ENCODE data around the gene FOXP1.

The FOXP1 gene

DNA sequence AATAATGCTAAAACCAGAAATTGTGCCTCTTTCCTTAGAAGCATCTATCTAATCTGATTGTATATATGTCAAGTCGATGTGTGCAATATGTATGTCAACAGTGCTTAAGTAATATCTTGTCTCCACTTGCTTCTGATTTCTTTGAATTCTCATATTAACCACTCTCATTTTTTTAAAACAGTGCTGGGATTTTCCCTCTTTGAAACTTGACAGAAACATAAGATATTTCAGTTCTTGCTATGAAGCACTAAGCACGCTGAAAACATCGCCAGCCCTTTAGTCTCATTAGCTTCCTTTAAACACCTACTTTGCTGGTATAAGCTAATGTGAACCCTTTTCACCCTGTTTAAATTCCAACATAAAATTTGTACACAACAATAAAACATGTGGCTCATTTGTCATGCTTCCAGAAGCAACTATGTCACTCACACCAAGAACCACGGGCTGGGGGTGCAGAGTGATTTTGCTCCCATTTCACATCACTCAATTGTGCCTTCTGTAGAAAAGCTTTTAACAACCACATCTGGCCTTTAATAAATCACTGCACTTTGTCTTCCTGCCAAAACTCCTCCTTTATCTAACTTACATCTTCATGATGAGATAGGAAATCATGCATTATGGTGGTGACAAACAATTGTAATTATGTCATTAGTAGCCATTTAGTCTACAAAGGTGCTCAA, 185.2 kb downstream of the FOXP1 start:
- DNase-seq (ENCODE audit: low spot score), result no peak

DNA sequence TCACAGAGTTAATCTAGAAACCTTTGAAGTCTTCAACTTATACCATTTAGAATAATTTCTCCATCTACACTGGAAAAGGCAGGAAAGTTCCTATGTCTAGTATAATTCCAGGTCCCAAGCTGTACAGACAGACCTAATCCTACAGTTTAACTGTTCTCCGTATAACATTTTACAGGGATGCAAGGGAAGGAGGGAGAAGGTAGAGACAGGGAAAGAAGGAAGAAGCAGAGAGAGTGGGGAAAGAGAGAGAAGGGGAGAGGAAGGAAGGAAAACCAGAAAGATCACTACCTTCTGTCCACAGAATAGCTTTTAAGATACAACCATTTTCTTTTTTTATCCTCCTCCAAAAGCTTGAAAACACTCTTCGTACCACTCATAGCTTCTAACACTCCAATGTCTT, 185.8 kb downstream of the FOXP1 start:
- DNase-seq (ENCODE audit: low spot score), result no peak

- no peak for DNase-seq (ENCODE audit: low spot score)
Observed at GRCh38 chr3:71397046-71397445, 186.5 kb downstream of the FOXP1 start.

- no peak for DNase-seq (ENCODE audit: low spot score)
Observed at GRCh38 chr3:71395927-71396695, 187.4 kb downstream of the FOXP1 start.

DNA sequence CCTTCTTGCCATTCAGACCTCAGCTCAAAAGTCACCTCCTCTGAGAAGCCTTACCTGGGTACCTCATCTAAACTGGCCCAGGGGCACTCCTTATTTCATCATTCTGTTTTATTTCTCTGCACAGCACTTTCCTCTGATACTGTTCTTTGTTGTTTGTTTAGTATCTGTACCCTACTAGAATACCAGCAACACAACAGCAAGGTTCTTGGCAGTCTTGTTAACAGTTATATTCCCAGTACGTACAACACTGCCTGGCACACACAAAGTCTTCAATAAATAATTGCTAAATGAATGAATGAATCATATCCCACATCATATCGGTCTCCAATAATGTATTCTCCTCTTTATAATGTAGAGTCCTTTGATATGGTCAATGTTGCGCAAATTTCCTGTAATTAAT, 188.1 kb downstream of the FOXP1 start:
- DNase-seq (ENCODE audit: low spot score), result no peak

GRCh38 chr3:71393745-71394144, 189.8 kb downstream of the FOXP1 start:
- DNase-seq (ENCODE audit: low spot score), result no peak

GRCh38 chr3:71393093-71393492, 190.4 kb downstream of the FOXP1 start:
- no peak for DNase-seq (ENCODE audit: low spot score)

GRCh38 chr3:71392251-71392650, 191.3 kb downstream of the FOXP1 start:
- DNase-seq (ENCODE audit: low spot score), result no peak

GRCh38 chr3:71391361-71391760, 192.2 kb downstream of the FOXP1 start:
- DNase-seq (ENCODE audit: low spot score), result no peak

DNA sequence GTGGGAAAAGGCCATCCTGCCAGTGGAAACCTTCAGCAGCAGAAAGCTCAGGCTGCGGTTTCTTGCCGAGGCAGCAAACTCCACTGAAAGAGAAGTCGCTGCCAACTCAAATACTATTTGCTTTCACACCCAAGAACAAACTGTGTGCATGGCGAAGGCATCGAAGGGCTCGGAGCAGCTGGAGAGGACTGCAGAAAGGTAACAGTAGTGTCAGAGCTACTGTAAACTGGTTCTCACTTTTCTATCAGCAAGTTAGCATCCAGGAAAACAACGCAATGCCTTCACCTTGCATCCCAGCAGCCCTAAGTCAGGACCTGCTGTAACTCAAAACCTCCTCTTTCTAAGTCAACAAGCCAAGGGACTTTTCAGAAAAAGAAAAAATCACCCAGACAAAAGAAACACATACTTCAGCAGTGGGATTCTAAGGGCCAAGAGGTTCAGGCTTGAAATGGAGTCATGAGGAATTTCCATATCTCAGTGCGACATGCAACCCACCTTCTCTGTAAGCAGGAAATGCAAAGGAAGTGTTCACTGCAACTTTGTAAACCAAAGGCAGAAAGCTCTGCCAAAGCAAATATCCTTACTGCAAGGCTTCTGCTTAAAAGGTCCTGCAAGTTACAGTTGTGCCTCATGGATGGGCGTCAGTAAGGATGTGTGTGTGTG, 193.5 kb downstream of the FOXP1 start:
- no peak for DNase-seq (ENCODE audit: low spot score)

DNA sequence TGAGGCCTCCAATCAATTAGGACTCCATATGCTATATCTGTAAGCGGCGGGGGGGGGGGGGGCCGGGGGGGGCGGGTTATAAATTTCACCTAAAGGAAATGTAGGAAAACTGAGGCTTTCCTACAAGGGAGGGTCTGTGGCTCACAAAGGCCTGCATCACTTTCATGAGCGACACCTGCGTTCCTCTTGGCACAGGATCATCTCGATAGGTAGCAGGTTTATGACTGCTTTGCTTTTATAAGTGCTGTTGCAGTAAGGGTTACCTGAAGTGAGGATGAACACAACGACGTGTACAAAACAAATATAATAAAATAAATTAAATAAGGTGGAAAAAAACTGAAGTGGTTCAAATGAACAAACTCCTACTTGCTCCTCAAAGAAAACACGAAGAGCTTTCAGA, 194.3 kb downstream of the FOXP1 start:
- DNase-seq (ENCODE audit: low spot score), result no peak

- no peak for DNase-seq (ENCODE audit: low spot score)
Observed at GRCh38 chr3:71388535-71389120, 194.9 kb downstream of the FOXP1 start.

DNA sequence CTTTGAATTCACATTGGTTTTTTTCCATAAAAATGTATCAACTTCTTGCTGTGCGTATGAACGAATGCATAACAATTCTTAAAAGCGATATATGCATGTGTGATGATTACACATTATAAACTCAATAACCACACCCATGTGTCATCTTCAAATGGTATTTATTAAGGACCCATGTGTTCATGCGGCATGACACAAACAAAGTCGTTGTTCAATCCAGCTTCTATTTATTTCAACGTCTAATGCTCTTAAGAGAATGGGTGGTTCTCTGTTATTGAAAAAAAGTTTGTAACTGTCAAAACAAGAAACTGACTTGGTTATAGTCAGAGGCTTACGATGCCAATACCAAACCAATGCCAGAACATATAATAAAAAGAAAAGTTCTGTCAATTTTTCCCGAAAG, 195.9 kb downstream of the FOXP1 start:
- no peak for DNase-seq (ENCODE audit: low spot score)

DNA sequence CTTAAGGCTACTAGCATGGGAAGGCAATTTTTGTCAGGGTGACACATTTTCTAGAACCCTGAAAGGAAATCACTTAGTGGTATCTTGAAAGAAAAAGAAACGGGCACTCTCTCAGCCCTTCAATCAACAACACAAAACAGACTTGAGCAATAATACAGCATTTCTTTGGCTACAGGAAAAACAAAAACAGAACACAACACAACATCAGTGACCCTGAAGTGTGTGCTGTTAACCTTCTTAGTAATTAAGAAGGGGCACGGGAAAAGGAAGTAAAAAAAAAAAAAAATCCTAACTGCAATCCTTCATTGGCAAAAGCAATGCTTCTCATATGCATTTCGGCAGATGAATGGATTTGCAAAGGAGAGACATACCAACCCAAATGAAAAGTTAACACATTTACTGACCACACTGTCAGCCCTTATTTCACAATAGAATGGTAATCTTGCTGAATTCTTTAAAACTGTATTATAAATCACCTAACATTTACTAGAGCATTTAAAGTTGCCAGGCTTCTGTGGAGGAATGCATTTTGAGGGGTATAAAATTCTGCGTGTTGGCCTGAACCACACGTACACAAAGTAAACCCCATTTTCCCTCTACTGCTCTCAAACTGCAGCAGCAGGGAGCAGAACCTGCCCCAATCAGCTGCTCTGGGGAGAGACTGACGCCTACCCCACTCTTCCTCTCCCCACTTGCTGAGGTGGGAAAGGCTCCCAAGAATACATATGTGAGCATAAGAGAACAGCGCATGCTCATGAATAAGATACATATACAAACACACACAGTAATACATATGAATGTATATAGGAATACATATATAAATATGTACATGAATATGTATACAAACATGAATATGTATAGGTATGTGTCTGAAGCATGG, 198.5 kb downstream of the FOXP1 start:
- no peak for DNase-seq (ENCODE audit: low spot score)

- DNase-seq (ENCODE audit: low spot score), result no peak
Observed at GRCh38 chr3:71384388-71384787, 199.1 kb downstream of the FOXP1 start.

GRCh38 chr3:71380096-71380495, 203.4 kb downstream of the FOXP1 start:
- DNase-seq (ENCODE audit: low spot score), result no peak

DNA sequence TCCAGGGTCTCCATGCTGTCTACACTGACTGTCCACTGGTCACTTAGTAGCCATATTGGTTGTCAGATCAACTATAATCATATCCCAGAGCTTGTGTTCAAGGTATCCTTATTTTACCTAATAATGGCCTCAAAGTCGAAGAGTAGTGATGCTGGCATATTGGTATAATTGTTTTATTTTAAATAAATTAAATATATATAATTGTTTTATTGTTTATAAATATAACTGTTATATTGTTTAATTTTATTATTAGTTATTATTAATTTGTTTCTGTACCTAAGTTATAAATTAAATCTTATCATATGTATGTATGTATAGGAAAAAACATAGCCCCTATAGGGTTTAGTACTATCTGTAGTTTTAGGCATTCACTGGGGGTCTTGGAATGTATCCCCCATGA, 205.0 kb downstream of the FOXP1 start:
- no peak for DNase-seq (ENCODE audit: low spot score)

DNA sequence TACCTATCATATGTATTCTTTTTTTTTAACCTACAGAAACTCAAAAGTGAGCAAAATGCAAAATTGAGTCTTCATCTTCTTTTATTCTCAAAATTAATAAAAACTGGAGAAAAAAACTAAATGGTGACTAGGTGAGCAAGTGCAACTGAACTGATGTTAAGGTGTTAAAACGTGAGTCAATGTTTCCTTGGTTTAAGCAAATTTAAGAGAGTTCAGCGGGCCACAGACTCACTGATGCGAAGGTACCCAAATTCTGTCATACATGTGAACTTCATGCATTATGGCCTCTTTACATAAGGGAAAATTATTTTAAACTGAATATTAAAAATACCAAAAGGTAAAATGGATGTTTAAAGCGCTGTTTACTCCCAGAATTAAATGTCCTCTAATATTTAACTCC, 206.6 kb downstream of the FOXP1 start:
- DNase-seq (ENCODE audit: low spot score), result no peak

DNA sequence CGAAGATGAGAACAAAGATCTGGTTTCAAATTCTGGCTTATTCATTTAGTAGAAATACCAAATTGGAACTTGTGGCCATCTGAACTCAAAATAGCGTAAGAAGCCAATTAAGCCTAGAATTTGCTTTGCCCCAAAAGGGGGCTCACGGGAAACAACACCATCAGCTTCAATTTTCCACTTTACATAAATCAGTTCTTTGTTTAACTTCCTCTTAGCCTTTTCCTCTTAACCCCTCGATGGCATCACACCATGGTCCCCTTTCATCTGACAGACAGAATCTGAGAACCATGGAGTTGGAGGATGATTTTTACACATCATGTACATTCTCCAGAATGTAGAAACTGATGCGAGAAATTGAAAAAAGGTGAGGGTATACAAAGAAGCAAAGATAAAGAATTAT, 207.0 kb downstream of the FOXP1 start:
- DNase-seq (ENCODE audit: low spot score), result no peak

DNA sequence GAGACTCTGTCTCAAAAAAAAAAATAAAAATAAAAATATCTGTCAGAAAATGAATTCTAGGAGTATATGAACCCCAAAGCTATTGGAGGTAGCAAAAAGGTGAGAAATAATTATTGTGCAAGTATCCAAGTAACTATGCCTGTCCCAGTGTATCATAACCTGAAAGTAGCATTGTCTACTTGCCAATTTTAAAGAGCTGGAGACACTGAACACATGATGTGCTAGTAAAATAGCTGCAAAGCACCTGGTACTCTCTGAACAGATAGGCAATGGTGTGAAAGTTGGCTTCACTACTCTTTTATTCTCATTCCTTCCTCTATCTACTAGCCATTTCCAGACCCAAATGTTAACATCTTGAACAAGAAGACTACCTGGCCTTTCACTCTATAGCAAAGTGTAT, 208.9 kb downstream of the FOXP1 start:
- DNase-seq (ENCODE audit: low spot score), result no peak

- DNase-seq (ENCODE audit: low spot score), result no peak
Observed at GRCh38 chr3:71372911-71373637, 210.5 kb downstream of the FOXP1 start.
